H9 (cell line): ENCODE measurements around the gene TCIRG1. TPM values are rescaled to one million over a fixed set of nuclear protein-coding genes. Genes with fewer than 3 reads are reported as not detected.
A peak's percentile ranks its signal among the peaks of the same experiment; 100 is the strongest.
"Not testable (repeated sequence)": the region's sequence is repeated elsewhere in the genome, so short reads cannot be mapped to it uniquely, and the experiment has no call there.

Experiments
- DNase-seq: peaks from one replicate; pipeline ENCODE4 v3.0.0-alpha.2; 2017
- H2AFZ ChIP-seq: one replicate; pipeline ENCODE4 v1.6.1; 2013; ENCODE audit warnings: mild to moderate bottlenecking, low read length, control low read depth, moderate library complexity
- H2AK5ac ChIP-seq: 2 replicates; pipeline ENCODE4 v1.6.1; 2013; ENCODE audit warnings: low read length, control low read depth, mixed read lengths; ENCODE audit not compliant: insufficient read length
- H2BK120ac ChIP-seq: one replicate; pipeline ENCODE4 v1.6.1; 2013; ENCODE audit warnings: low read depth, mild to moderate bottlenecking, low read length, control low read depth, inconsistent platforms; ENCODE audit not compliant: poor library complexity, severe bottlenecking
- H2BK12ac ChIP-seq: 2 replicates; pipeline ENCODE4 v1.6.1; 2013; ENCODE audit warnings: low read length, control low read depth, mixed read lengths, low read depth; ENCODE audit not compliant: insufficient read length
- H2BK15ac ChIP-seq: 2 replicates; pipeline ENCODE4 v1.6.1; 2013; ENCODE audit warnings: low read depth, low read length, control low read depth
- H2BK20ac ChIP-seq: one replicate; pipeline ENCODE4 v1.6.1; 2013; ENCODE audit warnings: low read depth, mild to moderate bottlenecking, low read length, control low read depth, inconsistent platforms; ENCODE audit not compliant: poor library complexity, severe bottlenecking
- H2BK5ac ChIP-seq: 2 replicates; pipeline ENCODE4 v1.6.1; 2013; ENCODE audit warnings: low read length, control low read depth, mixed read lengths; ENCODE audit not compliant: insufficient read length
- H3K14ac ChIP-seq: 2 replicates; pipeline ENCODE4 v1.6.1; 2013; ENCODE audit warnings: low read length, control low read depth; ENCODE audit not compliant: insufficient read depth
- H3K18ac ChIP-seq: 2 replicates; pipeline ENCODE4 v1.6.1; 2013; ENCODE audit warnings: low read depth, mild to moderate bottlenecking, mixed read lengths, low read length, control low read depth; ENCODE audit not compliant: insufficient read length
- H3K23ac ChIP-seq: 2 replicates; pipeline ENCODE4 v1.6.1; 2013; ENCODE audit warnings: low read length, control low read depth, mixed read lengths, low read depth; ENCODE audit not compliant: insufficient read length
- H3K23me2 ChIP-seq: 2 replicates; pipeline ENCODE4 v1.6.1; 2013; ENCODE audit warnings: low read depth, mild to moderate bottlenecking, mixed read lengths, low read length, control low read depth; ENCODE audit not compliant: insufficient read length, poor library complexity, severe bottlenecking
- H3K27ac ChIP-seq: 2 replicates; pipeline ENCODE4 v1.5.1; 2013; ENCODE audit warnings: low read length, control low read depth, mixed read lengths, low read depth; ENCODE audit not compliant: insufficient read length
- H3K27me3 ChIP-seq: 2 replicates; pipeline ENCODE4 v1.6.1; 2013; ENCODE audit warnings: low read length, control low read depth, inconsistent platforms; ENCODE audit not compliant: insufficient read depth
- H3K4ac ChIP-seq: 2 replicates; pipeline ENCODE4 v1.6.1; 2013; ENCODE audit warnings: low read depth, mild to moderate bottlenecking, control low read depth, inconsistent platforms, low read length, moderate library complexity
- H3K4me1 ChIP-seq: 2 replicates; pipeline ENCODE4 v1.6.1; 2013; ENCODE audit warnings: low read length, control low read depth, inconsistent platforms; ENCODE audit not compliant: insufficient read depth
- H3K4me2 ChIP-seq: 2 replicates; pipeline ENCODE4 v1.6.1; 2013; ENCODE audit warnings: low read length, control low read depth, mixed read lengths; ENCODE audit not compliant: insufficient read length, insufficient read depth
- H3K56ac ChIP-seq: 2 replicates; pipeline ENCODE4 v1.6.1; 2013; ENCODE audit warnings: low read depth, mild to moderate bottlenecking, mixed read lengths, low read length, control low read depth; ENCODE audit not compliant: insufficient read length
- H3K79me1 ChIP-seq: 2 replicates; pipeline ENCODE4 v1.6.1; 2013; ENCODE audit warnings: low read depth, mild to moderate bottlenecking, moderate library complexity, low read length, control low read depth, inconsistent platforms; ENCODE audit not compliant: insufficient read depth, poor library complexity, severe bottlenecking
- H3K79me2 ChIP-seq: 2 replicates; pipeline ENCODE4 v1.6.1; 2013; ENCODE audit warnings: low read length, control low read depth, inconsistent platforms; ENCODE audit not compliant: insufficient read depth
- H3K9ac ChIP-seq: 2 replicates; pipeline ENCODE4 v1.6.1; 2013; ENCODE audit warnings: low read length, control low read depth, mixed read lengths; ENCODE audit not compliant: insufficient read length; ENCODE audit errors: extremely low read depth
- H3K9me3 ChIP-seq: one replicate; pipeline ENCODE4 v1.6.1; 2013; ENCODE audit warnings: low read depth, low read length, inconsistent platforms; ENCODE audit not compliant: control insufficient read depth
- H3T11ph ChIP-seq: one replicate; pipeline ENCODE4 v1.6.1; 2013; ENCODE audit warnings: mild to moderate bottlenecking, low read length, control low read depth, inconsistent platforms
- H4K20me1 ChIP-seq: one replicate; pipeline ENCODE4 v1.6.1; 2013; ENCODE audit not compliant: control insufficient read depth, insufficient read length, insufficient read depth
- H4K5ac ChIP-seq: 2 replicates; pipeline ENCODE4 v1.6.1; 2013; ENCODE audit warnings: low read depth, mild to moderate bottlenecking, mixed read lengths, low read length, control low read depth; ENCODE audit not compliant: insufficient read length
- H4K8ac ChIP-seq: replicated peaks from 2 replicates; pipeline ENCODE4 v1.6.1; 2013; ENCODE audit warnings: low read length, control low read depth, mixed read lengths, low read depth; ENCODE audit not compliant: insufficient read length
- H4K91ac ChIP-seq: 2 replicates; pipeline ENCODE4 v1.6.1; 2013; ENCODE audit warnings: low read depth, mild to moderate bottlenecking, moderate library complexity, mixed read lengths, low read length, control low read depth; ENCODE audit not compliant: insufficient read length
- H3K27ac Mint-ChIP-seq, 3 experiments: 2 replicates in 2 of 3; 3 replicates in 1 of 3; pipeline ENCODE4 v1.8.0; 2020 to 2021; ENCODE audit warnings: mixed read lengths in 3 of 3, mild to moderate bottlenecking in 1 of 3, moderate library complexity in 1 of 3
- H3K27me3 Mint-ChIP-seq: 2 replicates; pipeline ENCODE4 v1.8.0; 2021; ENCODE audit warnings: low read depth, mild to moderate bottlenecking, moderate library complexity, mixed read lengths
- H3K36me3 Mint-ChIP-seq, 3 experiments: 2 replicates in 2 of 3; 3 replicates in 1 of 3; pipeline ENCODE4 v1.8.0; 2020 to 2021; ENCODE audit warnings: low read depth in 3 of 3, mixed read lengths in 3 of 3; ENCODE audit not compliant: insufficient read depth in 1 of 3
- H3K4me1 Mint-ChIP-seq, 2 experiments: 2 replicates each; pipeline ENCODE4 v1.8.0; 2020; ENCODE audit warnings: mixed read lengths in 2 of 2
- H3K4me3 Mint-ChIP-seq, 2 experiments: 2 replicates in 1 of 2; 3 replicates in 1 of 2; pipeline ENCODE4 v1.8.0; 2020 to 2021; ENCODE audit warnings: mild to moderate bottlenecking in 2 of 2, mixed read lengths in 2 of 2, moderate library complexity in 1 of 2
- H3K9me3 Mint-ChIP-seq, 2 experiments: 2 replicates in 1 of 2; 3 replicates in 1 of 2; pipeline ENCODE4 v1.8.0; 2020; ENCODE audit warnings: mild to moderate bottlenecking in 2 of 2, mixed read lengths in 2 of 2, moderate library complexity in 1 of 2
- WGBS: extraction: QIAGEN DNeasy Blood & Tissue Kit; methylation state at CpG from one replicate; pipeline ENCODE4 v1.1.7; 2013; ENCODE audit warnings: missing lambda C conversion rate, low lambda C conversion rate, mixed read lengths; ENCODE audit not compliant: insufficient read length; ENCODE audit errors: extremely low coverage; 5-methylcytosine and 5-hydroxymethylcytosine counted together
- total RNA-seq: library from RNA; stranded (reverse); gene quantifications from 2 replicates; pipeline ENCODE4 v1.2.1, GENCODE V29; 2021
- TF ChIP-seq, protein P1 (sequence below): fragments of 200-600 bp; sonication (generic); conservative IDR thresholded peaks from 3 replicates; pipeline ENCODE4 v1.8.0; 2021; ENCODE audit warnings: antibody characterized with exemption, mild to moderate bottlenecking

The TCIRG1 gene
- total RNA-seq, 1 experiment from 2014 or later, result 24.4 TPM

GRCh38 chr11:68092411-68092810 lies 53.6 kb downstream of the TCIRG1 start:
- no peak overlapping the region for H2BK15ac ChIP-seq
- no peak overlapping the region for H2AFZ ChIP-seq
- DNase-seq, result no peak
- H3K4me1 Mint-ChIP-seq, result peaks cover 0 to 6% of the 10 kb centered on the region in 2 experiments; a peak in 1 of 4 replicates
- no peak overlapping the region for H3K9ac ChIP-seq
- H3K27ac Mint-ChIP-seq, result no peak overlapping the region; a peak in 2 of 7 replicates
- H3K79me1 ChIP-seq, result no peaks in the 10 kb centered on the region
- H2BK120ac ChIP-seq, result no peak overlapping the region
- no peaks in the 10 kb centered on the region for H3K27me3 ChIP-seq
- no peak overlapping the region for H4K91ac ChIP-seq
- no peak overlapping the region for H2BK12ac ChIP-seq
- no peak overlapping the region for H4K8ac ChIP-seq
- H3K9me3 ChIP-seq, result no peaks in the 10 kb centered on the region
- H3K79me2 ChIP-seq, result peaks cover 7% of the 10 kb centered on the region; the same call in 1 of the 2 replicates
- H3K9me3 Mint-ChIP-seq, result no peaks in the 10 kb centered on the region
- no peak overlapping the region for H2BK20ac ChIP-seq
- no peak overlapping the region for H2AK5ac ChIP-seq
- H3T11ph ChIP-seq, result no peak overlapping the region
- TF ChIP-seq, protein P1, sequence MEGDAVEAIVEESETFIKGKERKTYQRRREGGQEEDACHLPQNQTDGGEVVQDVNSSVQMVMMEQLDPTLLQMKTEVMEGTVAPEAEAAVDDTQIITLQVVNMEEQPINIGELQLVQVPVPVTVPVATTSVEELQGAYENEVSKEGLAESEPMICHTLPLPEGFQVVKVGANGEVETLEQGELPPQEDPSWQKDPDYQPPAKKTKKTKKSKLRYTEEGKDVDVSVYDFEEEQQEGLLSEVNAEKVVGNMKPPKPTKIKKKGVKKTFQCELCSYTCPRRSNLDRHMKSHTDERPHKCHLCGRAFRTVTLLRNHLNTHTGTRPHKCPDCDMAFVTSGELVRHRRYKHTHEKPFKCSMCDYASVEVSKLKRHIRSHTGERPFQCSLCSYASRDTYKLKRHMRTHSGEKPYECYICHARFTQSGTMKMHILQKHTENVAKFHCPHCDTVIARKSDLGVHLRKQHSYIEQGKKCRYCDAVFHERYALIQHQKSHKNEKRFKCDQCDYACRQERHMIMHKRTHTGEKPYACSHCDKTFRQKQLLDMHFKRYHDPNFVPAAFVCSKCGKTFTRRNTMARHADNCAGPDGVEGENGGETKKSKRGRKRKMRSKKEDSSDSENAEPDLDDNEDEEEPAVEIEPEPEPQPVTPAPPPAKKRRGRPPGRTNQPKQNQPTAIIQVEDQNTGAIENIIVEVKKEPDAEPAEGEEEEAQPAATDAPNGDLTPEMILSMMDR, result no peak
- no peaks in the 10 kb centered on the region for H3K23me2 ChIP-seq
- H3K4me3 Mint-ChIP-seq, result no peak overlapping the region
- H3K4ac ChIP-seq, result no peak overlapping the region
- no peak overlapping the region for H2BK5ac ChIP-seq
- H3K14ac ChIP-seq, result no peak overlapping the region
- H3K27me3 Mint-ChIP-seq, result no peaks in the 10 kb centered on the region
- H3K4me1 ChIP-seq, result no peaks in the 10 kb centered on the region
- no peak overlapping the region for H3K56ac ChIP-seq
- H3K23ac ChIP-seq, result no peak overlapping the region
- no peak overlapping the region for H3K4me2 ChIP-seq
- no CpG with 5 or more reads among the region's 2 CpGs for WGBS
- no peak overlapping the region for H3K27ac ChIP-seq
- H4K5ac ChIP-seq, result no peak overlapping the region
- H3K18ac ChIP-seq, result no peak overlapping the region
- H3K36me3 Mint-ChIP-seq, result peaks cover 4 to 21% (median 10%) of the 10 kb centered on the region in 3 experiments; a peak in 6 of 7 replicates
- H4K20me1 ChIP-seq, result no peaks in the 10 kb centered on the region

DNA sequence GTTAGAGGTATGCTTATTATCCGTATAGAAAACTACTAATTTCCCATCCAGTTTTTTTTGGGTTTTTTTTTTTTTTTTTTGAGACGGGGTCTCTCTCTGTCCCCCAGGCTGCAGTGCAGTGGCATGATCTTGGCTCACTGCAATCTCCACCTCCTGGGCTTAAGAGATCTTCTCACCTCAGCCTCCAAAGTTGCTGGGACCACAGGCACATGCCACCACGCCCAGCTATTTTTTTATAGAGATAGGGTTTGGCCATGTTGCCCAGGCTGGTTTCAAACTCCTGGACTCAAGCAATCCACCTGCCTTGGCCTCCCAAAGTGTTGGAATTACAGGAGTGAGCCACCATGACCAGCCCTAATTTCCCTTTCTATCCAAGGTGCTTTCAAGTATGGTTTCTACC lies 54.1 kb downstream of the TCIRG1 start:
- not testable (repeated sequence) for H2BK120ac ChIP-seq, H4K8ac ChIP-seq, H3K4me1 Mint-ChIP-seq, H3K14ac ChIP-seq, H3K27me3 Mint-ChIP-seq, H2AFZ ChIP-seq, H3K9me3 Mint-ChIP-seq, H3K79me1 ChIP-seq, H3K79me2 ChIP-seq, H3K4me1 ChIP-seq, H4K5ac ChIP-seq, H2AK5ac ChIP-seq, H3K18ac ChIP-seq, H3K4me2 ChIP-seq, H3K27ac ChIP-seq, H2BK20ac ChIP-seq, H3K23ac ChIP-seq, H2BK5ac ChIP-seq, DNase-seq, H3K4me3 Mint-ChIP-seq, H3K27me3 ChIP-seq, H4K20me1 ChIP-seq, H3T11ph ChIP-seq, H3K56ac ChIP-seq, H2BK15ac ChIP-seq, H3K9me3 ChIP-seq, H3K4ac ChIP-seq, H3K9ac ChIP-seq, H4K91ac ChIP-seq, H3K23me2 ChIP-seq, H2BK12ac ChIP-seq
- WGBS, result no CpG with 5 or more reads among the region's 3 CpGs
- Mint-ChIP-seq H3K27ac (peak overlapping the region in 1 of 3 experiments; percentile 72; a peak in 1 of 7 replicates), H3K36me3 (peaks cover 4 to 21% (median 10%) of the 10 kb centered on the region in 3 experiments; a peak in 6 of 7 replicates)
